ENCODE data around the gene KIAA0930.
A peak's percentile ranks its signal among the peaks of the same experiment; 100 is the strongest.

KIAA0930 gene

GRCh38 chr22:45251825-45252224 lies 11.1 kb upstream of the KIAA0930 start:
- Mint-ChIP-seq H3K9me3 (no peaks in the 10 kb centered on the region), H3K4me1 (peaks cover 52% of the 10 kb centered on the region), H3K36me3 (no peaks in the 10 kb centered on the region), H3K27ac (no peak overlapping the region), H3K4me3 (no peak overlapping the region)
- DNase-seq (ENCODE audit: low spot score in 2 of 2) (no peak), ATAC-seq (no peak)

- H3K4me3 Mint-ChIP-seq: no peak overlapping the region
- peaks cover 42% of the 10 kb centered on the region for H3K4me1 Mint-ChIP-seq
- H3K36me3 Mint-ChIP-seq: no peaks in the 10 kb centered on the region
- H3K9me3 Mint-ChIP-seq: no peaks in the 10 kb centered on the region
- ATAC-seq (peak; percentile 50), DNase-seq (ENCODE audit: low spot score in 2 of 2) (no peak)
- no peak overlapping the region for H3K27ac Mint-ChIP-seq
Observed at GRCh38 chr22:45248832-45249561, 8.3 kb upstream of the KIAA0930 start.

- Mint-ChIP-seq H3K4me1 (peaks cover 40% of the 10 kb centered on the region), H3K9me3 (no peaks in the 10 kb centered on the region), H3K4me3 (peak overlapping the region; percentile 18), H3K27ac (peak overlapping the region; percentile 57), H3K36me3 (peaks cover 6% of the 10 kb centered on the region)
- ATAC-seq: no peak
- no peak for DNase-seq (ENCODE audit: low spot score in 2 of 2)
Observed at GRCh38 chr22:45246060-45246985, 5.6 kb upstream of the KIAA0930 start.

- H3K36me3 Mint-ChIP-seq: peaks cover 18% of the 10 kb centered on the region
- H3K27ac Mint-ChIP-seq: no peak overlapping the region
- peaks cover 45% of the 10 kb centered on the region for H3K4me1 Mint-ChIP-seq
- no peak for DNase-seq (ENCODE audit: low spot score in 2 of 2)
- no peak for ATAC-seq
- H3K4me3 Mint-ChIP-seq: no peak overlapping the region
- H3K9me3 Mint-ChIP-seq: no peaks in the 10 kb centered on the region
Observed at GRCh38 chr22:45244916-45245315, 4.2 kb upstream of the KIAA0930 start.

- Mint-ChIP-seq H3K4me1 (peaks cover 53% of the 10 kb centered on the region), H3K36me3 (peaks cover 19% of the 10 kb centered on the region), H3K27ac (peak overlapping the region; percentile 20), H3K9me3 (no peaks in the 10 kb centered on the region), H3K4me3 (no peak overlapping the region)
- no peak for DNase-seq (ENCODE audit: low spot score in 2 of 2)
- no peak for ATAC-seq
Observed at GRCh38 chr22:45242778-45243191, 2.1 kb upstream of the KIAA0930 start.

- Mint-ChIP-seq H3K4me1 (peaks cover 53% of the 10 kb centered on the region), H3K27ac (peak overlapping the region; percentile 92), H3K9me3 (no peaks in the 10 kb centered on the region), H3K4me3 (peak overlapping the region; percentile 92), H3K36me3 (peaks cover 19% of the 10 kb centered on the region)
- DNase-seq (ENCODE audit: low spot score in 2 of 2): peak in 1 of 2 donors; percentile 70
- ATAC-seq: peak; percentile 78
Observed at GRCh38 chr22:45240104-45240809, 437 bp downstream of the KIAA0930 start.

GRCh38 chr22:45239681-45240051 lies 1.0 kb downstream of the KIAA0930 start:
- Mint-ChIP-seq H3K36me3 (peaks cover 19% of the 10 kb centered on the region), H3K27ac (peak overlapping the region; percentile 92), H3K4me3 (peak overlapping the region; percentile 92), H3K9me3 (no peaks in the 10 kb centered on the region), H3K4me1 (peaks cover 54% of the 10 kb centered on the region)
- ATAC-seq (no peak), DNase-seq (ENCODE audit: low spot score in 2 of 2) (no peak)

GRCh38 chr22:45238957-45239680 lies 1.6 kb downstream of the KIAA0930 start:
- Mint-ChIP-seq H3K27ac (peak overlapping the region; percentile 92), H3K4me1 (peaks cover 54% of the 10 kb centered on the region), H3K4me3 (peak overlapping the region; percentile 92), H3K36me3 (peaks cover 19% of the 10 kb centered on the region), H3K9me3 (no peaks in the 10 kb centered on the region)
- no peak for DNase-seq (ENCODE audit: low spot score in 2 of 2)
- no peak for ATAC-seq

GRCh38 chr22:45238076-45238956 lies 2.4 kb downstream of the KIAA0930 start:
- Mint-ChIP-seq H3K4me3 (peak overlapping the region; percentile 92), H3K4me1 (peaks cover 60% of the 10 kb centered on the region), H3K27ac (no peak overlapping the region), H3K9me3 (no peaks in the 10 kb centered on the region), H3K36me3 (peaks cover 19% of the 10 kb centered on the region)
- DNase-seq (ENCODE audit: low spot score in 2 of 2) (no peak), ATAC-seq (no peak)

GRCh38 chr22:45237065-45237990 lies 3.4 kb downstream of the KIAA0930 start:
- Mint-ChIP-seq H3K4me1 (peaks cover 70% of the 10 kb centered on the region), H3K4me3 (no peak overlapping the region), H3K27ac (peak overlapping the region; percentile 14), H3K36me3 (peaks cover 19% of the 10 kb centered on the region), H3K9me3 (no peaks in the 10 kb centered on the region)
- DNase-seq (ENCODE audit: low spot score in 2 of 2) (no peak), ATAC-seq (no peak)

- ATAC-seq: no peak
- peaks cover 65% of the 10 kb centered on the region for H3K4me1 Mint-ChIP-seq
- DNase-seq (ENCODE audit: low spot score in 2 of 2): no peak
- H3K4me3 Mint-ChIP-seq: peak overlapping the region; percentile 55
- H3K27ac Mint-ChIP-seq: no peak overlapping the region
- peaks cover 9% of the 10 kb centered on the region for H3K36me3 Mint-ChIP-seq
- H3K9me3 Mint-ChIP-seq: no peaks in the 10 kb centered on the region
Observed at GRCh38 chr22:45235851-45236342, 4.8 kb downstream of the KIAA0930 start.

GRCh38 chr22:45235101-45235777 lies 5.5 kb downstream of the KIAA0930 start:
- no peaks in the 10 kb centered on the region for H3K9me3 Mint-ChIP-seq
- DNase-seq (ENCODE audit: low spot score in 2 of 2) (no peak), ATAC-seq (peak; percentile 84)
- H3K4me3 Mint-ChIP-seq: peak overlapping the region; percentile 55
- no peak overlapping the region for H3K27ac Mint-ChIP-seq
- peaks cover 4% of the 10 kb centered on the region for H3K36me3 Mint-ChIP-seq
- H3K4me1 Mint-ChIP-seq: peaks cover 64% of the 10 kb centered on the region
